ENCODE measurements around the gene DLGAP1.
"Not testable (repeated sequence)": the region's sequence is repeated elsewhere in the genome, so short reads cannot be mapped to it uniquely, and the experiment has no call there.

- TF ChIP-seq CTCF (IDR thresholded peaks at IDR 0.05; ENCODE audit: low read depth, low read length, missing input control); FOXA1 (IDR thresholded peaks at IDR 0.05); JUND (IDR thresholded peaks at IDR 0.05); YY1 (IDR thresholded peaks at IDR 0.05); SP1 (IDR thresholded peaks at IDR 0.05); RXRA (IDR thresholded peaks at IDR 0.05); ATF3 (IDR thresholded peaks at IDR 0.05): not testable (repeated sequence)
Observed at GRCh38 chr18:4494703-4495284, 39.7 kb upstream of the DLGAP1 start.

Data from liver (tissue), 3 donors.